Activated B cell treated with CpG ODN at 0.5 μM for 24 hours (primary cell): ENCODE results near the gene POU2AF3. TPM values are rescaled to one million over a fixed set of nuclear protein-coding genes. Genes with fewer than 3 reads are reported as not detected.
A peak's percentile ranks its signal among the peaks of the same experiment; 100 is the strongest.

Source experiments
- ATAC-seq: fragments of 200-7000 bp; cut with Tn5 transposase; one replicate; pipeline ENCODE4 v1.10.0; 2021; ENCODE audit warnings: low read depth, mild to moderate bottlenecking, moderate library complexity
- CTCF ChIA-PET: fragments of 350-600 bp; sonication (Branson Sonifier 250); formaldehyde crosslinking; loops from one replicate; lab custom pipeline; 2021; ENCODE audit warnings: antibody characterized with exemption; lab: Charles Lee
- POLR2A ChIA-PET: fragments of 350-600 bp; sonication (Branson Sonifier 250); formaldehyde crosslinking; loops from one replicate; lab custom pipeline; 2021; ENCODE audit warnings: antibody characterized with exemption; lab: Charles Lee
- DNase-seq: peaks from one replicate; pipeline ENCODE4 v3.0.0; 2022
- H3K27ac Mint-ChIP-seq: one replicate; pipeline ENCODE4 v1.8.0; 2020; ENCODE audit warnings: mixed read lengths
- H3K27me3 Mint-ChIP-seq: one replicate; pipeline ENCODE4 v1.8.0; 2021; ENCODE audit warnings: mixed read lengths
- H3K36me3 Mint-ChIP-seq: one replicate; pipeline ENCODE4 v1.8.0; 2021; ENCODE audit warnings: low read depth, mixed read lengths
- H3K4me1 Mint-ChIP-seq: one replicate; pipeline ENCODE4 v1.8.0; 2021; ENCODE audit warnings: mixed read lengths
- H3K4me3 Mint-ChIP-seq: one replicate; pipeline ENCODE4 v1.8.0; 2020; ENCODE audit warnings: mild to moderate bottlenecking, mixed read lengths
- H3K9me3 Mint-ChIP-seq: one replicate; pipeline ENCODE4 v1.8.0; 2020; ENCODE audit warnings: mixed read lengths
- CTCF ChIP-seq: fragments of 200-600 bp; IDR thresholded peaks from one replicate; pipeline ENCODE4 v1.8.0; 2022; ENCODE audit warnings: antibody characterized with exemption, mild to moderate bottlenecking
- intact Hi-C: fragments of 100-400 bp; cut with micrococcal nuclease; formaldehyde crosslinking; loops from one replicate; pipeline ENCODE4 v1.15.1; 2024
- total RNA-seq: library from RNA; stranded (reverse); gene quantifications from 2 replicates; pipeline ENCODE4 v1.2.3, GENCODE V29; 2022

Gene POU2AF3
- total RNA-seq, 1 donor from 2014 or later = 0.82 TPM

GRCh38 chr11:111320728-111321568, 22.6 kb downstream of the POU2AF3 start:
- no peak for ATAC-seq
- intact Hi-C loops = no loop called here
- H3K4me3 Mint-ChIP-seq = no peak overlapping the region
- no peak overlapping the region for H3K27ac Mint-ChIP-seq
- ChIA-PET POLR2A (no interaction called here), CTCF (no interaction called here)
- peaks cover 9% of the 10 kb centered on the region for H3K36me3 Mint-ChIP-seq
- no peak for DNase-seq
- no peaks in the 10 kb centered on the region for H3K9me3 Mint-ChIP-seq
- H3K4me1 Mint-ChIP-seq = no peaks in the 10 kb centered on the region
- no peaks in the 10 kb centered on the region for H3K27me3 Mint-ChIP-seq
- no peak for TF ChIP-seq CTCF

- Mint-ChIP-seq H3K27ac (no peak overlapping the region), H3K4me1 (no peaks in the 10 kb centered on the region), H3K4me3 (no peak overlapping the region), H3K9me3 (no peaks in the 10 kb centered on the region), H3K36me3 (peaks cover 6% of the 10 kb centered on the region), H3K27me3 (no peaks in the 10 kb centered on the region)
- TF ChIP-seq CTCF = no peak
- DNase-seq (no peak), ATAC-seq (no peak)
- ChIA-PET POLR2A (no interaction called here), CTCF (no interaction called here)
- intact Hi-C loops = no loop called here
Measured at GRCh38 chr11:111322534-111322933, 24.2 kb downstream of the POU2AF3 start.

GRCh38 chr11:111324277-111324720, 26.0 kb downstream of the POU2AF3 start:
- no peak for TF ChIP-seq CTCF
- Mint-ChIP-seq H3K9me3 (no peaks in the 10 kb centered on the region), H3K36me3 (peaks cover 6% of the 10 kb centered on the region), H3K4me1 (no peaks in the 10 kb centered on the region), H3K27ac (no peak overlapping the region), H3K27me3 (no peaks in the 10 kb centered on the region), H3K4me3 (no peak overlapping the region)
- intact Hi-C loops = no loop called here
- ChIA-PET CTCF (no interaction called here), POLR2A (no interaction called here)
- DNase-seq (no peak), ATAC-seq (no peak)

- TF ChIP-seq CTCF = no peak
- no peaks in the 10 kb centered on the region for H3K27me3 Mint-ChIP-seq
- ChIA-PET POLR2A (no interaction called here), CTCF (no interaction called here)
- H3K4me3 Mint-ChIP-seq = no peak overlapping the region
- H3K4me1 Mint-ChIP-seq = peaks cover 5% of the 10 kb centered on the region
- ATAC-seq (no peak), DNase-seq (no peak)
- peaks cover 6% of the 10 kb centered on the region for H3K36me3 Mint-ChIP-seq
- H3K9me3 Mint-ChIP-seq = no peaks in the 10 kb centered on the region
- intact Hi-C loops = no loop called here
- no peak overlapping the region for H3K27ac Mint-ChIP-seq
Measured at GRCh38 chr11:111325259-111325658, 26.9 kb downstream of the POU2AF3 start.

GRCh38 chr11:111326824-111327223, 28.5 kb downstream of the POU2AF3 start:
- no peaks in the 10 kb centered on the region for H3K27me3 Mint-ChIP-seq
- no peak for TF ChIP-seq CTCF
- intact Hi-C loops = no loop called here
- POLR2A ChIA-PET = no interaction called here
- peaks cover 4% of the 10 kb centered on the region for H3K36me3 Mint-ChIP-seq
- peak overlapping the region; percentile 6 for H3K27ac Mint-ChIP-seq
- H3K9me3 Mint-ChIP-seq = no peaks in the 10 kb centered on the region
- H3K4me1 Mint-ChIP-seq = peaks cover 5% of the 10 kb centered on the region
- ATAC-seq (no peak), DNase-seq (no peak)
- CTCF ChIA-PET = interaction anchor here (0.9 to 2.0 kb wide), 3 partner anchors 95 to 102 kb away, joined by 3 to 7 read pairs (median 3); no protein-coding TSS in a partner anchor
- H3K4me3 Mint-ChIP-seq = no peak overlapping the region
